Prostate gland (tissue), 2 donors: ENCODE data around the gene VCX3B.

Experiments
- CTCF ChIP-seq, 4 experiments: fragments of 200-600 bp in 2 of 4; fragments of 450-650 bp in 2 of 4; sonication (generic) in 2 of 4; IDR thresholded peaks; 1 replicate in 3 of 4; 2 replicates in 1 of 4; pipeline ENCODE4 v1.5.1; 2016 to 2019; ENCODE audit warnings: antibody characterized with exemption in 4 of 4, mild to moderate bottlenecking in 2 of 4, moderate library complexity in 2 of 4
- POLR2A ChIP-seq: fragments of 450-650 bp; IDR thresholded peaks from one replicate; pipeline ENCODE4 v1.6.1; 2016; ENCODE audit warnings: antibody characterized with exemption, mild to moderate bottlenecking
- POLR2AphosphoS5 ChIP-seq: sonication (generic); formaldehyde crosslinking; IDR thresholded peaks from one replicate; pipeline ENCODE4 v1.6.1; 2017; ENCODE audit warnings: antibody characterized with exemption

DNA sequence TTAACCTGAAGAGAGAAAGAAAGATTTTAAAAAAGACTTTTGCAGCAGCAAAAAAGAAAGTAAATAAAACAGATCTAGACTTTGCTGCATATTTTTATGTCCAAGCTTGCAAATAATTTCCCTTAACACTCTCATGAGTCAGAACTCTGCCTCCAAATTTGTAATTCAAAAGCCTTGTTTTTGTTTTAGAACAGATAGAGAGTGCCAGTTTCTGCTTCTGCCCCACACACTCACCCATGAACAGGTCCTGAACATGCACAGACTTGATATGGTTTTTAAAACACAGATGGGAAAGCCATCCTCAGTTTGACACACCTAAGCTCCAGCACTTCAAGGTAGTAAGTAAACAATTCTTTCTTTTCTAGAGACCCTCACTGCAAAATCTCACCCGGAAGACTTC lies 39.7 kb upstream of the VCX3B start:
- TF ChIP-seq CTCF (IDR thresholded peaks at IDR 0.05) (no peak), POLR2A (no peak), POLR2AphosphoS5 (no peak)
